ENCODE measurements around the gene GARIN5A.

The GARIN5A gene

GRCh38 chr19:50509366-50509765 is 32.7 kb upstream of the GARIN5A start:
- in situ Hi-C loops (cut with MboI; ENCODE audit: low sequenced_read_pairs) = no loop called here

GRCh38 chr19:50508843-50509190 is 32.2 kb upstream of the GARIN5A start:
- in situ Hi-C loops (cut with MboI; ENCODE audit: low sequenced_read_pairs) = no loop called here

GRCh38 chr19:50507376-50507775 is 30.7 kb upstream of the GARIN5A start:
- in situ Hi-C loops (cut with MboI; ENCODE audit: low sequenced_read_pairs) = no loop called here

- in situ Hi-C loops (cut with MboI; ENCODE audit: low sequenced_read_pairs) = no loop called here
Measured at GRCh38 chr19:50506700-50507099, 30.1 kb upstream of the GARIN5A start.

- in situ Hi-C loops (cut with MboI; ENCODE audit: low sequenced_read_pairs) = no loop called here
Measured at GRCh38 chr19:50505856-50506611, 29.4 kb upstream of the GARIN5A start.

DNA sequence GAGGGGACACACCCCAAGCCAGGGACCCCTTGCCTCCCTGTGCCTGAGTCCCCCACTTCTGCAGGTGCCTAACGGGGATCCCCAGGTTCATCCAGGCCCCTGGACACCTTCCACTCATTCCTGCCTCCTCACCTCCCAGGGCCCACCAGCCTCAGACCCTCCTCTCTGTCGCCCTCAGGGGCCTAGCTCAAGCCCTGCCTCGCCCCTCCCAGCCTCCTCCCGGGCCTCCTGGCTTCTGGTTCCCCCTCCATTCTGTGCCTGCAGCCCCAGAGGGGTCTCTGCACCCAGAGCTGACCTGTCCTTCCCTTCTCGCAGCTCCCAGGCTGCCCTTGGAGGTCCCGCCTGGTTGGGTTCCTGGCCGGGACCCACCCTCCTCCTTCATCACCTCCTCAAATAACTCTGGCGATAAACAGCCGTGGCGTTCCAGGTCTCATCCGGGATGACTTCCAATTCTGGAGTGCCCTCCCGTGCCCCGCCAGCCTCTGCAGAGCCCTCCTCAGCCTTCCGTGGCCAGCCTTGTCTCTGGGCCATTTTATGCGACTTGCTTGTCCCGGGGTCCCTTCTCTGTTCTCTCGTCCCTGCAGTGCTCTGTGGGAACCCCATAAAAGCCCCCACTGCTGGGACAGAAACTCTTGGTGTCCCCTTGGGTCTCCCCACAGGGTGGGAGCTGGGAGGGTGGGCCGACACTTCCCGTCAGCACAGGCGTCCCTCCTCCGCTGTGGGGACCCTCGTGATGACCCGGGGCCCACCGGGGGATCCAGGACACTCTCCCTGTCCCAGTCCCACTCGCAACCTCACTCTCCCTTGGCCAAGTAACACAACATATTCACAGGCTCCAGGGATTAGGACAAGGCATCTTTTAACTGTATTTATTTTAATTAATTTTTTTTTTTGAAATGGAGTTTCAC is 25.2 kb upstream of the GARIN5A start:
- in situ Hi-C loops (cut with MboI; ENCODE audit: low sequenced_read_pairs) = no loop called here

GRCh38 chr19:50501186-50501567 is 24.5 kb upstream of the GARIN5A start:
- in situ Hi-C loops (cut with MboI; ENCODE audit: low sequenced_read_pairs) = no loop called here

- in situ Hi-C loops (cut with MboI; ENCODE audit: low sequenced_read_pairs) = no loop called here
Measured at GRCh38 chr19:50500753-50501151, 24.1 kb upstream of the GARIN5A start.

GRCh38 chr19:50500060-50500752 is 23.6 kb upstream of the GARIN5A start:
- in situ Hi-C loops (cut with MboI; ENCODE audit: low sequenced_read_pairs) = no loop called here

DNA sequence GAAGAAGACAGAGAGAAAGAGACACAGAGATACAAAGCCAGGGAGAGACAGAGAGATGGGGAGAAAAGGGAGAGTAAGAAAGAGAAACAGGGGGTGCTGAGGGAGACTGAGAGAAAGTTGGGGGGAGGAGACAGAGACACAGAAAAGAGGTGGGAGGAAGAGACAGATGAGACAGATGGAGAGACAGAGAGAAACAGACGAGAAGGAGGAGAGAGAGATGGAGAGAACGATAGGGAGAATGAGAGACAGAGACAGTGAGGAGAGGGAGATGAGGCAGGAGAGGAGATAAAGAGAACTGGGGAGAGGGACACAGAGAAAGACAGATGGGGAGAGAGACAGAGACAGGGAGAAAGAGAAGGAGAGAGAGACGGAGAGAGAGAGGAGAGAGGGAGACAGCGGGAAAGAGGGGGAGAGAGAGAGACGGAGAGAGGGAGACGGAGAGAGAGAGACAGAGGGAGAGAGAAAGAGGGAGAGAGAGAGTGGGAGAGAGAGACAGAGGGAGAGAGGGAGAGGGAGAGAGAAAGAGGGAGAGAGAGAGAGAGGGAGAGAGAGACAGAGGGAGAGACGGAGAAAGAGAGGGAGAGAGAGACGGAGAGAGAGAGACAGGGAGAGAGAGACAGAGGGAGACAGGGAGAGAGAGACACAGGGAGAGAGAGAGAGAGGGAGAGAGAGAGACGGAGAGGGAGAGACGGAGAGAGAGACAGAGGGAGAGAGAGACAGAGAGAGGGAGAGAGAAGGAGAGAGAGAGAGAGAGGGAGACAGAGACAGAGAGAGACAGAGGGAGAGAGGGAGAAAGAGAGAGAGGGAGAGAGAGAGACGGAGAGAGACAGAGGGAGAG is 21.8 kb upstream of the GARIN5A start:
- in situ Hi-C loops (cut with MboI; ENCODE audit: low sequenced_read_pairs) = no loop called here

GRCh38 chr19:50497022-50497405 is 20.4 kb upstream of the GARIN5A start:
- in situ Hi-C loops (cut with MboI; ENCODE audit: low sequenced_read_pairs) = no loop called here

DNA sequence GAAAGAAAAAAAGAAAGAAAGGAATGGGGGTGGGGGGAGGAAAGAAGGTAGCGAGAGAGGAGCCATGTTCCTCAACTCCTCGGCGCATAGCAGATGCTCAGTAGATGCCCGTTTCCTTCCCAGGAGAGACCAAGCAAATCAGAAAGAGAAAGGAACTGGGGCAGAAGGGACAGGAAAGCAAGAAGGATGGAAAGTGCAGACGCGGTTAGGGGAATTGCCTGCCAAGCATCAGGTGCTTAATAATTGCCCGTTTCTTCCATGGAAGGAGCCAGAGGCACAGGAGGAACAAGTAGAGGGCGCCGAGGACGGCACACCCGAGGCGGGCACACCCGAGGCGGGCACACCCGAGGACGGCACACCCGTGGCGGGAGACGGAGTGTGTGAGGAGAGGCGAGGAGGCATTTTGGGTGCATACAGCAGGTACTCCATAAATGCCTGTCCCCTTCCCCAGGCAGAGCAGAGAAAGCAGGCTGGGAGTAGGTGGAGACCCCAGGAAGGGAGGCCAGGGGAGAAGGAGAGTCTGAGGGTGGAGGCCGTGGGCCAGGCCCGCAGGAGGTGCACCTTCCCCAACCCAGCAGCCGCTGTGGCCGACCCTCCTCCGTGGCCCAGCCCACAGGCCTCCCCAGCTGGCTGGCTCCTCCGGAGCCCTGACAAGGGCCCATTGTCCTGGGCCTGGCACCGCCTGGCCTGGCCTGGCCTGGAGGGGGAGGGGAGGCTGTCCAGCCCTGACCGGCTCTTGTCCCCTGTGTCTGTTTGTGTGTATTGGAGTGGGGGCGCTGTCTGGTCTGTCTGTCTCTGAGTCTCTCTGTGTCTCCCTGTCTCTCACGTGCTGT is 19.8 kb upstream of the GARIN5A start:
- in situ Hi-C loops (cut with MboI; ENCODE audit: low sequenced_read_pairs) = no loop called here

DNA sequence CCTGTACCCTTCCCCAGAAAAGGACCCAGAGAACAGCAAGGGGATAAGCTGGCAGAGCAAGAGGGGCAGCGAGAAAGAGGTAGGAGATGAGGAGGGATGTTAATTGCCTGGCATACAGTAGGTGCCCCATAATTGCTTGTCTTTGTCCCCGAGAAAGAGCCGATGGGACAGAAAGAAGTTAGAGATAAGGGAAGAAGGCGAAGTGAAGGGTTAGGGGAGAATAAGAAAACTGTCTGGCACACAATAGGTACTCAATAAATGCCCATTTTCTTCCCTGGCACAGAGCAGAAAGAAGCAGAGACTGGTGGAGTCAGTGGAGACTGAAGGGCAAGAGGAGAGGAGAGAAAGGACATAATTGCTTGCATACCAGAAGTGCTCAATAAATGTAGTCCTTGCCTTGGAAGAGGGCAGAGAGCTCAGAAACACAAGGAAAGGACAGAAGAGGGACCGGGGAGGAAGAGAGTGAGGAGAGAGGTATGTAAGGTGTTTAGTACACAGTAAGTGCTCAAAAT is 18.4 kb upstream of the GARIN5A start:
- in situ Hi-C loops (cut with MboI; ENCODE audit: low sequenced_read_pairs) = no loop called here

DNA sequence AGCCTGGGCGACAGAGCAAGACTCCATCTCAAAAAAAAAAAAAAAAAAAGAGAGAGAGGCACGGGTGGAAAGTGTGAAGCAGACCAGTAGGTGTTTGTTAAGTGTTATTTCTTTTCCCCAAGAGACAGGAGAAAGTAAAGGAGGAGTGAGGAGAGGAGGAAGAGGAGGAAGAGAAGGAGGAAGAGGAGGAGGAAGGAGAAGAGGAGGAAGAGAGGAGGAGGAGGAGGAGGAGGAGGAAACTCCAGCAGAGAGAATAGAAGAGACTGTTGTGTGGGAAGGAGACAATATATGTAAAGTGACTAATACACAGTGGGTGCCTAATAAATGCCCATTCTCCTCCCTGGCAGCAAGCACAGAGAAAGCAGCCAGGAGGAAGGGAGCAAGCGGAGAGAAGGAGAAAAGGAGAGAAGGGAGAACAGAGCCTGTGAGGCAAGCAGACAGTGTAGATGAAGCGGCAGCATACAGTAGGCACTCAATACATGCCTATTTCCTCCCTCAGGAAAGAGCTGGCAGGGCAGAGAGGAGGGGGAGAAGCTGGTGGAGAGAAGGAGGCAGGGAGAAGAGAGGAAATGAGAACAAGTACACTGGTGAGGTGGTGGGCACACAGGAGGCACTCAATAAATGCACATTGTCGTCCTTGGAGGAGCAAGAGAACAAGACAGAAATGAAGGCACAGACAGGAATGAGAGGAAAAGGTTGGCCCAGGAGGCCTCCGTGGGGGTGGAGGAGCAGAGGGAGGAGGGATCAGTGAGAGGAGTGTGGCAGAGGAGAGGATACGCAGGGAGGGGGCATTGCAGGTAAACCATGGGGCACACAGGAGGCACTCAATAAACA is 17.8 kb upstream of the GARIN5A start:
- in situ Hi-C loops (cut with MboI; ENCODE audit: low sequenced_read_pairs) = no loop called here

DNA sequence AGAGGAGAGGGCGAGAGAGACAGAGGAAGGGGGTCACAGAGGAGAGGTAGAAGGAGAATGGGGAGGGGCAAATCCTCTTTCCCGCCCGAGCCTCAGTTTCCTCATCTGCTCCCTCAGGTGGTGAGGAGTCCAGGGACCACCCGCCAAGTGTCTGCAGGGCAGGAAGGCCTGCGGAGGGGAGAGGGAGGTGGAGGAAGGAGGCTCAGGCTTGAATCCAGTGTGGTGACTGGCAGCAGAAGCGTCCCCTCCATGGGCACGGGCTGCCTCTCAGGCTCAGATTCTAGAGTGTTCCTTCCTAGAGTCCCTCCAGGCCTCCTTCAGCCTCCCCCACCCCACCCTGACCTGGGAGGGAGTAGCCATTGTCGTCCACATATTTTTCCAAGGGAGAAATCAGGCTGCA is 16.5 kb upstream of the GARIN5A start:
- in situ Hi-C loops (cut with MboI; ENCODE audit: low sequenced_read_pairs) = no loop called here

- in situ Hi-C loops (cut with MboI; ENCODE audit: low sequenced_read_pairs) = no loop called here
Measured at GRCh38 chr19:50492303-50493052, 15.8 kb upstream of the GARIN5A start.

GRCh38 chr19:50490991-50491472 is 14.4 kb upstream of the GARIN5A start:
- in situ Hi-C loops (cut with MboI; ENCODE audit: low sequenced_read_pairs) = no loop called here

GRCh38 chr19:50490411-50490811 is 13.8 kb upstream of the GARIN5A start:
- in situ Hi-C loops (cut with MboI; ENCODE audit: low sequenced_read_pairs) = no loop called here
